NCI-H446 treated with DMSO at 0.1 percent for 48 hours (cell line): ENCODE measurements around the gene ANKS1B.
A peak's percentile ranks its signal among the peaks of the same experiment; 100 is the strongest.
"Not testable (repeated sequence)": the region's sequence is repeated elsewhere in the genome, so short reads cannot be mapped to it uniquely, and the experiment has no call there.

Experiments used
- DNase-seq: peaks from one replicate; lab custom pipeline; 2025; lab: John Stamatoyannopoulos, UW

ANKS1B gene

GRCh38 chr12:99267038-99267437 is 717.7 kb downstream of the ANKS1B start:
- no peak for DNase-seq

- DNase-seq, result no peak
These were observed 719.1 kb downstream of the ANKS1B start for GRCh38 chr12:99265648-99266047.

- DNase-seq, result no peak
These were observed 723.5 kb downstream of the ANKS1B start for GRCh38 chr12:99261256-99261655.

- DNase-seq, result no peak
These were observed 724.2 kb downstream of the ANKS1B start for GRCh38 chr12:99260456-99260996.

- peak; percentile 38 for DNase-seq
These were observed 725.4 kb downstream of the ANKS1B start for GRCh38 chr12:99259040-99259934.

- no peak for DNase-seq
These were observed 727.1 kb downstream of the ANKS1B start for GRCh38 chr12:99257672-99258071.

- DNase-seq, result no peak
These were observed 731.7 kb downstream of the ANKS1B start for GRCh38 chr12:99253068-99253467.

- no peak for DNase-seq
These were observed 734.6 kb downstream of the ANKS1B start for GRCh38 chr12:99250091-99250490.

- DNase-seq, result no peak
These were observed 735.2 kb downstream of the ANKS1B start for GRCh38 chr12:99249543-99249942.

- DNase-seq, result not testable (repeated sequence)
These were observed 746.7 kb downstream of the ANKS1B start for GRCh38 chr12:99237907-99238538.

GRCh38 chr12:99235381-99235780 is 749.4 kb downstream of the ANKS1B start:
- DNase-seq, result no peak

- no peak for DNase-seq
These were observed 750.0 kb downstream of the ANKS1B start for GRCh38 chr12:99234702-99235101.

GRCh38 chr12:99232324-99232723 is 752.4 kb downstream of the ANKS1B start:
- DNase-seq, result no peak

GRCh38 chr12:99231031-99231430 is 753.7 kb downstream of the ANKS1B start:
- no peak for DNase-seq

GRCh38 chr12:99224237-99224636 is 760.5 kb downstream of the ANKS1B start:
- no peak for DNase-seq

GRCh38 chr12:99223579-99223978 is 761.2 kb downstream of the ANKS1B start:
- DNase-seq, result no peak

- DNase-seq, result no peak
These were observed 771.7 kb downstream of the ANKS1B start for GRCh38 chr12:99213047-99213446.

GRCh38 chr12:99212275-99212674 is 772.5 kb downstream of the ANKS1B start:
- no peak for DNase-seq

- no peak for DNase-seq
These were observed 779.6 kb downstream of the ANKS1B start for GRCh38 chr12:99205111-99205510.

GRCh38 chr12:99201906-99202645 is 782.7 kb downstream of the ANKS1B start:
- no peak for DNase-seq

GRCh38 chr12:99200711-99201384 is 783.9 kb downstream of the ANKS1B start:
- DNase-seq, result no peak

GRCh38 chr12:99195474-99195873 is 789.3 kb downstream of the ANKS1B start:
- DNase-seq, result no peak
